ENCODE results near the gene GNAI3. TPM values are rescaled to one million over a fixed set of nuclear protein-coding genes. Genes with fewer than 3 reads are reported as not detected.

The GNAI3 gene
- total and polyA plus RNA-seq, 3 experiments from 2014 or later = 8.6 to 9.9 (median 9.8) TPM

DNA sequence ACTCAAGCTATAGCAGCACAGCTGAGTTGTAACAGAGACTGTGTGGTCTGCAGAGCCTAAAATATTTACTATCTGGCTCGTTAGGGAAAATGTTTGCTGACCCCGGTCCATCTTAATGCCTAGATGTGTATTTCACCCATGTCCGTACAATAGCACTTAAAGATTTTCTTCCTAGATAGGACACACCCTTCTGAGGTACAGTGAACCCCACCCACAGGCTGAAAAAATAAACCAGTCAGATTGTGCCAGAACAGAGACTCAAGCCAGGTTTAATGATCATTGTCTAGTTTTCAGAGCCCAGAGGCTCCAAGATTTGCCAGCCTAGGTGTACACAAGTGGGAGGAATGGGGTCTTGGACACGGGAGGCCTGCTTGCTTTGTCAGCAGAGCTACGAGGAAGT, 44.5 kb upstream of the GNAI3 start:
- peaks cover 86 to 100% (median 96%) of the 10 kb centered on the region in 3 donors for H3K4me1 Mint-ChIP-seq
- CTCF ChIA-PET = interaction anchor here (0.7 to 32.5 kb wide), 5 partner anchors 8 to 481 kb away, joined by 3 to 1339 read pairs (median 6); partner anchors contain the start of genes AHCYL1, ATXN7L2, CYB561D1 and GPR61
- H3K36me3 Mint-ChIP-seq = peaks cover 6 to 34% (median 7%) of the 10 kb centered on the region in 3 donors
- peak overlapping the region; percentile 39 to 91 (median 82) for H3K4me3 Mint-ChIP-seq
- Histone ChIP-seq H3K36me3 (ENCODE audit: insufficient read depth, low read length) (peaks cover 6% of the 10 kb centered on the region), H3K4me3 (ENCODE audit: low read length) (peak overlapping the region; percentile 27), H3K27me3 (ENCODE audit: insufficient read depth, low read length, poor library complexity, severe bottlenecking) (no peaks in the 10 kb centered on the region), H3K9me3 (ENCODE audit: low read length) (no peaks in the 10 kb centered on the region), H3K27ac (ENCODE audit: low read depth, low read length) (no peak overlapping the region), H3K4me1 (ENCODE audit: insufficient read depth, low read length) (peaks cover 94% of the 10 kb centered on the region)
- H3K27ac Mint-ChIP-seq = peak overlapping the region; percentile 74 to 96 (median 94)
- POLR2A ChIA-PET = interaction anchor here (1.8 to 2.4 kb wide), 2 partner anchors 10 to 28 kb away, joined by 10 to 13 read pairs; partner anchors contain the start of gene CYB561D1
- DNase-seq = peak in 1 of 5 donors; percentile 36
- no peaks in the 10 kb centered on the region for H3K27me3 Mint-ChIP-seq
- no peaks in the 10 kb centered on the region for H3K9me3 Mint-ChIP-seq

DNA sequence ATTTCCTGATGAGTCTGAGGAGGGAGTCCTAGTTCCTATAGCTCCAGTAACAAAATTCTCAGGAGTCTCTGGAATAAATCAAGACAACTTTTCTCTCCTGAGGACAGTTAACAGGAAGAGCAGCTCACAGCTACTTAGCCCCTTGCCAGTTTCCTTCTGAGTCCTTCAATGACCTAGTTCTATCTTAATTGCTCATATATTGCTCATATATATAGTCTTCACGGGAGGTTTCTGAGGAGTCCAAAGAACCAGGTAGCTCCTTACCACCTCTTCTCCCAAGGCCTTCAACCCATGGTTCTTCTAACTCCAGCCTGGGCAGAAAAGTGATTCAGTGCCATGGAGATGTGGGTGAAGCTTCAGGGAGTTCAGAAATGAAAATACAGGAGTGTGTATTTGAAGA, 43.4 kb upstream of the GNAI3 start:
- peaks cover 6 to 35% (median 7%) of the 10 kb centered on the region in 3 donors for H3K36me3 Mint-ChIP-seq
- Histone ChIP-seq H3K27me3 (ENCODE audit: insufficient read depth, low read length, poor library complexity, severe bottlenecking) (no peaks in the 10 kb centered on the region), H3K36me3 (ENCODE audit: insufficient read depth, low read length) (peaks cover 6% of the 10 kb centered on the region), H3K4me3 (ENCODE audit: low read length) (peak overlapping the region; percentile 26), H3K27ac (ENCODE audit: low read depth, low read length) (no peak overlapping the region), H3K4me1 (ENCODE audit: insufficient read depth, low read length) (peaks cover 87% of the 10 kb centered on the region), H3K9me3 (ENCODE audit: low read length) (no peaks in the 10 kb centered on the region)
- H3K9me3 Mint-ChIP-seq = no peaks in the 10 kb centered on the region
- H3K4me1 Mint-ChIP-seq = peaks cover 82 to 96% (median 92%) of the 10 kb centered on the region in 3 donors
- no peaks in the 10 kb centered on the region for H3K27me3 Mint-ChIP-seq
- ChIA-PET CTCF (interaction anchor here (0.9 to 32.5 kb wide), 5 partner anchors 9 to 83 kb away, joined by 3 to 1339 read pairs (median 4); partner anchors contain the start of genes ATXN7L2, CYB561D1 and GPR61), POLR2A (no interaction called here)
- no peak for DNase-seq
- H3K27ac Mint-ChIP-seq = peak overlapping the region; percentile 74 to 96 (median 86)
- peak overlapping the region; percentile 57 to 88 (median 77) for H3K4me3 Mint-ChIP-seq

DNA sequence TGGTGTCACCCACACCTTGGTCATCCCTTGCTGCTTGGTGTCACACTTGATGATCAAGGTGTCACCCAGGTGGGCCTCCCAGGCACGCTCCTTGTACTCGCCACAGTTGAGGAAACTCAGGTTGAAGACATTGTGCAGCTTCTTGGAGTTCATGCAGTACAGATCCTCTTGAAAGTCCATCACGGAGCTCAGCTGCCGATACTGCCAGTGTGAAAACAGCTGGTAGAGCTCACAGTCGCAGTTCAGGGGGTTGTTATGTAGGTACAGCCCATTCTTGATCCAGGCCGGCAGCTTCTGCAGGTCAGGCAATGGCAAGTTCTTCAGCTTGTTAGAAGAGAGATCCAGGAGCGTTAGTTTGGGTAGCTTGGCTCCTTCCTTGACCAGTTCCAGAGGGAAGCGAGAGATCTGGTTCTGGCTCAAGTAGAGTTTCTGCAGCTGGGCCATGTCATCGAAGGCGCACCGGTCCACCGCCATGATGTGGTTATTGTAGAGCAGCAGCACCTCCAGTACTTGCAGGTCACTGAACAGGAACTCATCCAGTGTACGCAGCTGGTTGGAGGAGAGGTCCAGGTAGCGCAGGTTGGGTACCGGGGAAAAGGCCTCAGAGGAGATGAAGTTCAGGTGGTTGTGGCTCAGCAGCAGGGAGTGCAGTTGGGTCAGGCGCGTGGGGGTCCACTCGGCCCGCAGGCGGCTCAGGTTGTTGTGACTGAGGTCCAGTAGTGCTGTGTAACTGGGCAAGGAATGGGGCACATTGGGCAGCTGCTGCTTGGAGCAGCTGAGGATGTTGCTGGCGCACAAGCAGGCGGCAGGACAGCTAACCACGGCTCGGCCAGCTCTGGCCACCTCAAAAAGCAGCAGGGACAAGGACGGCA, 40.2 kb upstream of the GNAI3 start:
- CTCF ChIA-PET = interaction anchor here (1.2 to 32.5 kb wide), 4 partner anchors 13 to 131 kb away, joined by 3 to 1339 read pairs (median 196); partner anchors contain the start of genes ATXN7L2, CYB561D1 and GPR61
- H3K9me3 Mint-ChIP-seq = no peaks in the 10 kb centered on the region
- peaks cover 0 to 8% of the 10 kb centered on the region in 2 donors for H3K27me3 Mint-ChIP-seq
- no peak overlapping the region for H3K27ac ChIP-seq (ENCODE audit: low read depth, low read length)
- H3K27me3 ChIP-seq (ENCODE audit: insufficient read depth, low read length, poor library complexity, severe bottlenecking) = no peaks in the 10 kb centered on the region
- H3K36me3 Mint-ChIP-seq = peaks cover 6 to 27% (median 7%) of the 10 kb centered on the region in 3 donors
- H3K4me1 Mint-ChIP-seq = peaks cover 61 to 72% (median 72%) of the 10 kb centered on the region in 3 donors
- peak overlapping the region; percentile 86 to 97 (median 91) for H3K4me3 Mint-ChIP-seq
- DNase-seq = no peak
- POLR2A ChIA-PET = interaction anchor here (2.9 kb wide), 1 partner anchor 23 kb away, joined by 15 read pairs; no protein-coding TSS in a partner anchor
- H3K4me1 ChIP-seq (ENCODE audit: insufficient read depth, low read length) = peaks cover 65% of the 10 kb centered on the region
- H3K4me3 ChIP-seq (ENCODE audit: low read length) = peak overlapping the region; percentile 78
- no peaks in the 10 kb centered on the region for H3K36me3 ChIP-seq (ENCODE audit: insufficient read depth, low read length)
- H3K27ac Mint-ChIP-seq = peak overlapping the region; percentile 71 to 96 (median 86)
- H3K9me3 ChIP-seq (ENCODE audit: low read length) = no peaks in the 10 kb centered on the region

DNA sequence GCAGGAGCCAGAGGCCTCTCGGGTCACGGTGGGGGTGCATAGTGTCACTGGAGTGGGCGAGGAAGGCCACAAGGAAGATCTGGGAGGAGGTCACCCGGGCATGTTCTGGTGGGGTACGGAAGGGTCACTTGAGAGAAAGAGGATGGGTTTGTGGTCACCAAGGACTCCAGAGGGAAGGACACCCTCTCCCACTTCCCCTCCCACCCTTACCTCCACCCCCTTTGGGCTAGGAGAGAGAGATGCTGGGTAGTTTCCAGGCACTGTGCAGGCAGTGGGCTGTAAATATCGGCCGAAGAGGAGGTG, 39.6 kb upstream of the GNAI3 start:
- H3K4me1 Mint-ChIP-seq = peaks cover 58 to 68% (median 66%) of the 10 kb centered on the region in 3 donors
- peaks cover 6 to 27% (median 7%) of the 10 kb centered on the region in 3 donors for H3K36me3 Mint-ChIP-seq
- peak overlapping the region; percentile 78 for H3K4me3 ChIP-seq (ENCODE audit: low read length)
- peaks cover 61% of the 10 kb centered on the region for H3K4me1 ChIP-seq (ENCODE audit: insufficient read depth, low read length)
- H3K9me3 Mint-ChIP-seq = no peaks in the 10 kb centered on the region
- peak overlapping the region; percentile 86 to 97 (median 91) for H3K4me3 Mint-ChIP-seq
- no peaks in the 10 kb centered on the region for H3K9me3 ChIP-seq (ENCODE audit: low read length)
- no peak for DNase-seq
- peak overlapping the region; percentile 71 to 94 (median 84) for H3K27ac Mint-ChIP-seq
- ChIA-PET POLR2A (interaction anchor here (1.0 to 2.9 kb wide), 2 partner anchors 23 to 83 kb away, joined by 3 to 15 read pairs; partner anchors contain the start of gene PSMA5), CTCF (interaction anchor here (1.2 to 32.5 kb wide), 4 partner anchors 13 to 131 kb away, joined by 3 to 1339 read pairs (median 196); partner anchors contain the start of genes ATXN7L2, CYB561D1 and GPR61)
- no peak overlapping the region for H3K27ac ChIP-seq (ENCODE audit: low read depth, low read length)
- no peaks in the 10 kb centered on the region for H3K36me3 ChIP-seq (ENCODE audit: insufficient read depth, low read length)
- peaks cover 0 to 8% of the 10 kb centered on the region in 2 donors for H3K27me3 Mint-ChIP-seq
- H3K27me3 ChIP-seq (ENCODE audit: insufficient read depth, low read length, poor library complexity, severe bottlenecking) = no peaks in the 10 kb centered on the region

DNA sequence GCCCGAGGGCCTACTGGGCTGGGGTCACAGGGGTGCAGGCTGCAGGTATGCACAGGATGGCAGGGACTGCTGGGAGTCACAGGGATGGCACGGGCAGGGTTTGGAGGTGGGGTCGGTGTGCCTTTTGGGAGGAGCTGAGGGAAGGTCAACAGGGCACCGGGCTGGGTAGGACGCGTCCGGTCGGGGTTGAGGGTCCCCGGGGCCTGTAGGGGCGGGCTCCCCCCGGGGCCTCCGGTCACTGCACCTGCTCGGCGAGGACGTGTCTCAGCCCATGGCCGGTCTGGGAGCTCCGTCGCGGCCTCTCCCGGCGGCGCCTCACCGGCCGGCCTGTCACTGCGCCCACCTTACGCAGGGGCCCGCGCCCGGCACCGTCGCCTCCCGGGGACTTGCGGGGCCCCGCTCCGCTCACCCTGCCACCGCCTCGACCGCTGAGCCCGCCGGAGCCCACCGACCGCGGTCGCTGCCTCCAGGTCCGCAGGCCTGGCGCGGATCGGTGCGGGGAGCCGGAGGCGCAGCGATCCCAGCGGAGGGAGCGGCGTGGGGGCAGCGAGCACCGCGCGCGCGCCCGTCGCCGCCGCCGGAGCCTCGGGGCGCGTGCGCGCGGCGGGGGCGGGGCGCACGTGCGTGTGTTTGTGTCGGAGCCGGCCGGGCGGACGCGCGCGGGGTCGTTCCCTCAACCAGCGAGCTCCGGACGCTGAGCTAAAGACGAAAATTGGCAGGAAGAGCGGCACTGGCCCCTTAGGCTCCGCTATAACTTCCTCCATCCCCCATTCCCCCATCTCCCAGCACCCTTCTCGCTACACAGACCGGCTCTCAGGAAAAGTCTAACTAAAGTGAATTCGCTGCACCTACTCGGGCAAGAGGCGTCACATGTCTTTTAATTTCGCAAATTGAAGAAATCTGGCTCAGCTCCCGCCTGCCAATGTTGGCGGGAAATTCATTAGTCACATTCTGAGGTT, 39.0 kb upstream of the GNAI3 start, which contains the start of gene AMIGO1:
TSS of gene AMIGO1 (minus strand) at position 552 of the 959 bp plus-strand sequence. CDS start 815 bp downstream, outside the sequence.
- Mint-ChIP-seq H3K4me3 (peak within 1 kb of the TSS; percentile 95 to 97 (median 95)), H3K27ac (peak within 1 kb of the TSS; percentile 71 to 99 (median 94)), H3K36me3 (peaks cover 6 to 24% (median 7%) of the 10 kb centered on the region in 3 donors), H3K27me3 (peaks cover 0 to 8% of the 10 kb centered on the region in 2 donors), H3K4me1 (peaks cover 53 to 62% (median 60%) of the 10 kb centered on the region in 3 donors), H3K9me3 (no peaks in the 10 kb centered on the region)
- H3K27ac ChIP-seq (ENCODE audit: low read depth, low read length) = no peak within 1 kb of the TSS
- no peaks in the 10 kb centered on the region for H3K9me3 ChIP-seq (ENCODE audit: low read length)
- H3K4me3 ChIP-seq (ENCODE audit: low read length) = peak within 1 kb of the TSS; percentile 78
- no peaks in the 10 kb centered on the region for H3K36me3 ChIP-seq (ENCODE audit: insufficient read depth, low read length)
- peak; percentile 47 to 77 (median 63) for DNase-seq
- POLR2A ChIA-PET = interaction anchor here (0.6 to 2.9 kb wide), 6 partner anchors 16 to 519 kb away, joined by 3 to 15 read pairs (median 6); partner anchors contain the start of genes ATXN7L2, CYB561D1 and PSMA5
- no peaks in the 10 kb centered on the region for H3K27me3 ChIP-seq (ENCODE audit: insufficient read depth, low read length, poor library complexity, severe bottlenecking)
- peaks cover 56% of the 10 kb centered on the region for H3K4me1 ChIP-seq (ENCODE audit: insufficient read depth, low read length)
- CTCF ChIA-PET = interaction anchor here (1.2 to 32.5 kb wide), 4 partner anchors 14 to 130 kb away, joined by 3 to 1339 read pairs (median 196); partner anchors contain the start of genes ATXN7L2, CYB561D1 and GPR61

DNA sequence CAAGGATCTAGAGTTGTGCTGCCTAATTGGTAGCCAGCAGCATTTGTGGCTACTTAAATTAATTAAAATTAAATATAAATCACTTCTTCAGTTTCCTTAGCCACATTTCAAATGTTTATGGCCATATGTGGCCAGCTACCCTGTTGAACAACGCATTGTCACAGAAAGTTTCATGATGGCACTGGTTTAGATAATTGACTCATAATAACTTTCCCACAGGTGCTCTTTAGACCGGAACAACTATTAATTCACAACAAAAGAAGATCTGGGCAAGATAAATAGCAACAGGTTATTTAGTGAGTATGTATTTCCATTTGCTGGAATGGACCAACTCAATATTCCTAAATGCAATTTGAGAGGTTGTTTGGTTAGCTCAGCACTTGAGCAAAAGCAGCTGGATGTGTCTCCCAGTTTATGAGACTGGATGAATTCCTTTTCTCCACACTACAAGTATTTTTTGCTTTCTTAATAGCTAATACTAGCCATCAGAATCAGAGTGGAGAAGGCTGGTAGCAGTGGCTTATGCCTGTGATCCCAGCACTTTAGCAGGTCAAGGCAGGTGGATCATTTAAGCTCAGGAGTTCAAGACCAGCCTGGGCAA, 35.2 kb upstream of the GNAI3 start:
- Mint-ChIP-seq H3K27me3 (peaks cover 0 to 8% of the 10 kb centered on the region in 2 donors), H3K9me3 (no peaks in the 10 kb centered on the region), H3K36me3 (peaks cover 1 to 11% (median 2%) of the 10 kb centered on the region in 3 donors), H3K4me1 (peaks cover 22 to 26% (median 23%) of the 10 kb centered on the region in 3 donors), H3K4me3 (peak overlapping the region in 1 of 7 donors; percentile 58), H3K27ac (peak overlapping the region in 1 of 8 donors; percentile 76)
- ChIA-PET POLR2A (no interaction called here), CTCF (interaction anchor here (0.6 to 32.5 kb wide), 3 partner anchors 18 to 236 kb away, joined by 3 to 1339 read pairs (median 384); partner anchors contain the start of genes CYB561D1 and GPR61)
- no peak for DNase-seq
- H3K4me3 ChIP-seq (ENCODE audit: low read length) = no peak overlapping the region
- no peak overlapping the region for H3K27ac ChIP-seq (ENCODE audit: low read depth, low read length)
- no peaks in the 10 kb centered on the region for H3K27me3 ChIP-seq (ENCODE audit: insufficient read depth, low read length, poor library complexity, severe bottlenecking)
- no peaks in the 10 kb centered on the region for H3K36me3 ChIP-seq (ENCODE audit: insufficient read depth, low read length)
- H3K9me3 ChIP-seq (ENCODE audit: low read length) = no peaks in the 10 kb centered on the region
- H3K4me1 ChIP-seq (ENCODE audit: insufficient read depth, low read length) = peaks cover 21% of the 10 kb centered on the region
